Activated CD4-positive, alpha-beta T cell treated with anti-CD3 and anti-CD28 coated beads for 48 hours (primary cell): ENCODE results near the gene TSPOAP1.

Experiments used
- DNase-seq: peaks from one replicate; pipeline ENCODE4 v3.0.0-alpha.2; 2020

TSPOAP1 gene

GRCh38 chr17:58328195-58329034 lies at the start of gene TSPOAP1:
Gene TSPOAP1 (minus strand): TSS chr17:58328795. CDS start chr17:58327920, 875 bp downstream.
- peak; percentile 90 for DNase-seq

GRCh38 chr17:58377661-58378060 lies 49.1 kb upstream of the TSPOAP1 start:
- no peak for DNase-seq

- DNase-seq, result no peak
Observed at GRCh38 chr17:58377093-58377601, 48.6 kb upstream of the TSPOAP1 start.

- DNase-seq, result no peak
Observed at GRCh38 chr17:58376472-58377000, 47.9 kb upstream of the TSPOAP1 start.

GRCh38 chr17:58375811-58376210 lies 47.2 kb upstream of the TSPOAP1 start:
- no peak for DNase-seq

GRCh38 chr17:58375256-58375655 lies 46.7 kb upstream of the TSPOAP1 start:
- no peak for DNase-seq

GRCh38 chr17:58373923-58374322 lies 45.3 kb upstream of the TSPOAP1 start:
- DNase-seq, result no peak

GRCh38 chr17:58373003-58373402 lies 44.4 kb upstream of the TSPOAP1 start:
- DNase-seq, result no peak

- DNase-seq, result no peak
Observed at GRCh38 chr17:58371300-58371950, 42.8 kb upstream of the TSPOAP1 start.

GRCh38 chr17:58370716-58371115 lies 42.1 kb upstream of the TSPOAP1 start:
- no peak for DNase-seq

- DNase-seq, result no peak
Observed at GRCh38 chr17:58370309-58370708, 41.7 kb upstream of the TSPOAP1 start.

- no peak for DNase-seq
Observed at GRCh38 chr17:58369214-58370031, 40.8 kb upstream of the TSPOAP1 start.

GRCh38 chr17:58368860-58369213 lies 40.2 kb upstream of the TSPOAP1 start:
- DNase-seq, result no peak

- no peak for DNase-seq
Observed at GRCh38 chr17:58367461-58367860, 38.9 kb upstream of the TSPOAP1 start.

- DNase-seq, result no peak
Observed at GRCh38 chr17:58365980-58366595, 37.5 kb upstream of the TSPOAP1 start.

- DNase-seq, result no peak
Observed at GRCh38 chr17:58365185-58365979, 36.8 kb upstream of the TSPOAP1 start.

- DNase-seq, result no peak
Observed at GRCh38 chr17:58364270-58364942, 35.8 kb upstream of the TSPOAP1 start.

- no peak for DNase-seq
Observed at GRCh38 chr17:58363457-58364185, 35.0 kb upstream of the TSPOAP1 start.

GRCh38 chr17:58362368-58363014 lies 33.9 kb upstream of the TSPOAP1 start:
- no peak for DNase-seq
